GM18870 (cell line): Measurements from ENCODE around the gene KDM7A.

ENCODE experiments used
- ATAC-seq: cut with Tn5 transposase; IDR thresholded peaks from one replicate; pipeline ENCODE4 v1.9.1; 2021; ENCODE audit warnings: moderate library complexity; ENCODE audit not compliant: unreplicated experiment

The KDM7A gene

DNA sequence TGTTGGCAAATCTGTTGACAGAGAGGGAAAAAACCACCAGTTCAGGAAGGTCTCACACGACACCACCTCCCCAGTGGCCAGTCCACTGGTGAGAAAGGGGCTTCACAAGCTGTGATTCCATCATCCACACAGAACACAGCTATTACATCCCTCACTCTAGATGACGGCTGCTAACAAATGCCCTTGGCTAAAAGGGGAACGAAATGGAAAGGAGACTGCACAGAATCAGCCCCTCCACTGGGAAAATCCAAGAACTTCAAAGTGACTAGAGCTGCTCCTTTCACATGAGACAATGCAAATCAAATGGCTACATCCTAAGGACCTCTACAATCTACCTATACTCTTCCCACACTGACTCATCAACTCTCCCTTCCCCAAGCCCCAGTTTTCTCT, 119.6 kb downstream of the KDM7A start:
- no peak for ATAC-seq

DNA sequence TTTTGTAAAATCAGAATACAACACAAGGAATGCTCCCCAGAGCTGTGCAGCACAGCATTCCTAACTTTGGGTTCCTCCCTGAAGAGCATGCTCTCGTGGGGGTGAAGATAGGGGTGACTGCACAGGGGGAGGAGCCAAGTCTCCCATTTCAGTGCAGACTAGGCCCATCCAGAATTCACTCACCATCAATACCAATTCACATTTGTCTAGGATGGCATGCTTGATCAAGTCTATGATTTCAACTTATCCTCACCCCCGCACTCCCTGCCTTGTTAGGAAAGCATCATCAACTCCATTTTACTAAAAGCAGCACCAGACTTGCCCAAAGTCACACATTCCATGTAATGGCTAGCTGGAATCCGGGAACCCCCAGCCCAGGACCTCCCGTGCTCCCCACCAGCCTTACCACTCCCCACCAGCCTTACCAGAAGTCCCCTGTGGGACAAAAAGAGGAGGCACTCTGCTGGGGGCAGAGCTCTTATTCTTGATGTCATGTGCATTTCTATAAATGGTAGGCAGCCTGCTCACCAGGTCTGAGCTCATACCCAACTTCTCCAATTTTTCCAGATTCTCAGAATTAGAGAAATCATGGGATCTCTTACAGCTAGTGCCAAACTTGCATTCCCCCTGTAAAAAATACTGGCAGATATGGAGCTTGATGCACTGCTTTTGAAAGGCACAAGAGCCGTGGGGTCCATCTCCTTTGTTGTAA, 120.2 kb downstream of the KDM7A start:
- no peak for ATAC-seq

DNA sequence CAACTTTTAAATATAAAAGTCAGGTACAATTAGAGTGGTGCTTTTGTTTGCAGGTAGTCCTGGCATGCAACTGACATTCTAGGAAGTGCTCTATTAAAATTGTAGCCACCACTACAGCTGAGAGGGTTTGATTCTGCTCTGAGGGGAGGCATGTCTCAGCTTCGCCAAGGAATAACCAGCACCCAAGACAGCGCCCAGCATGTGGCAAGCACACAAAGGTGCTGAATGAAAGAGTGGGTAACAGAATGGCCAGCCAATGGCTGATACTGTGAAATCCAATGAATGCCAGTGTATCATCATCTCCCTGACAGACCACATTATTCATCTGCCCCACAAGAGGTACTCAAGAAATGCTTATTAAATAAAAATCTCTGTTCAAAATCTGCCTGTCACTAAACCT, 121.0 kb downstream of the KDM7A start:
- ATAC-seq = no peak

DNA sequence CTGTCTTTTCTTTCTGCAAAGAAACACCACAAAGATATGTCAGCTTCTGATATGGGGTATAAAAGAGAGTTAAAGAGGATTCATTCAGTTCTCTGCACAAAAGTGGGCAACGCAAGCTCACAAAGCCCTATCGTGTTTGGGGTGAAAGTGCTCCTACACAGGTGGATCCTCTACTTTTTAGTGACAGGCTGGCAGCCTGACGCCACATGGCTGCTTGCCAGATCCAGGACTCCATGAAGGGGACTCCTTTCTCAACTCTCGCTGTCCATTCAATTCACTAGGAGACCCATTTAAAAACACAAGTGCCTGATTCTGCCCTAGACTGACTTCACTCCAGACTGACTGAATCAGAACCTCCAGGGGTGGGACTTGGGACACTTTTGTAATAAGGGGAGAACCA, 122.0 kb downstream of the KDM7A start:
- ATAC-seq = no peak

DNA sequence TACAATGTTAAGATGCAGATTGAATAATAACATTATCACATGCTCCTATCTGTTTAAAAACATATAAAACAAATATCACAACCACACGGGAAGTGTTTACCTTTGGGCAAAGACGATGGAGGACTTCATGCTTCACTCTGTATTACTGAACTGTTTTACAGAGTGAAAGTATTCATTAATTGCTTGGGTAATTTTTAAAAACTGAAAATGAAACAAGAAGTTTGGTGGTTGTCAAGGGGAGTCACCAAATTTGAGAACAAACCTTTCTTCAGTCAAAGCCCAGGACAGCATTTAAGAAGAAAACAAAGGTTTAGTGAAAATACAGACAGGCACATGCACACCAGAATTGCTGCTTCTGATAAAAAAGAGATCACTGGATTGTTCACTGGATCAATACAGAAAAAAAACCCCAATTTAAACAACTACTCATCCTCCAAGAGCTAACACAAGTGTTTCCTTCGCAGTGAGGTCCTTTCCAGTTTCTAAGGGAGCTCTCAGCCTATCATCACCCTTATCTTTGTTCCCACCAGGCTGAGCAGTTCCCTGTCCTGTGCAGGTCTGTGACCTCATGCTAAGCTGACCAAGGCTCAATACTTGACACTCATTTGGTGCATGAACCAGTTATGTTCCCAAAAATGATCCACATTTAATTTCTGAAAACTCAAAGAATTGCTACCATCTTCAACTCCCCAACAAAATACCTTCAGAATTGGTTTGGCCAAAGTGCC, 122.8 kb downstream of the KDM7A start:
- ATAC-seq = peak; percentile 87

DNA sequence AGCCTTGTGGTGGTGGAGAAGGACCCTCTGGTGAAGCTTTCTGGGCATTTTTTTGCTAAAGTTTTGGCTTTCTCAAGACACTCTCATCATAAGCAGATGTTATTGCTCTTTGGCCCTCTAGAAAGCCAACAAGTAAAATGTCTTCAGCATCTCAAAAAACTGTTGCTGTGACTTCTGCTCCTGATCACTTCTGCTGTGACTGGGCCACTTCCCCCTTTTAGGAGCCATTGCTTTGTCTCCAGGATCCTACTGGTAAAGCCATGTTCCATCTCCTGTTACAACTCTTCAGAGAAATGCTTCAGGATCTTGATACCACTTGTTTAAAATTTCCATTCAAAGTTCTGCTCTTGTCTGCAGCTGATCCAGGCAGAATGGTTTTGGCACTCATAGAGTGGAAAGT, 125.0 kb downstream of the KDM7A start:
- no peak for ATAC-seq

DNA sequence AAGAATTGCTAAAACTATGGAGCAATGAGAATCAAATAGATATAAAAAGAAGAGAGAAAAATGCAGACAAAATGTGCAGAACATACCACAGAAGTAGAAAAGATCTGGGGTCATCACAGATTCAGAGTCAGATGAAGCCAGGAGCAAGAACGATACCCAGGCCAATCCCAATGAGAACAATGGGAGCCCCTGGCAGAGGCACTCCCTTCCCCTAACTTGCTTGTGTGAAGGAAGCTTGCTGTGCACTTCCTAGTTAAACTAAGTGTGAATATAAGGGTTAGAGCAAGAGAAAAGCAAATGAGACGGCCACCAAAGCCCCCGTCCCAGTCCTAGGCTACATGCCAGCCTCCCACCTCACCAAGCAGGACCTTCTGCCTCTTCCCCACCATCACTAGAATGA, 126.7 kb downstream of the KDM7A start:
- no peak for ATAC-seq

DNA sequence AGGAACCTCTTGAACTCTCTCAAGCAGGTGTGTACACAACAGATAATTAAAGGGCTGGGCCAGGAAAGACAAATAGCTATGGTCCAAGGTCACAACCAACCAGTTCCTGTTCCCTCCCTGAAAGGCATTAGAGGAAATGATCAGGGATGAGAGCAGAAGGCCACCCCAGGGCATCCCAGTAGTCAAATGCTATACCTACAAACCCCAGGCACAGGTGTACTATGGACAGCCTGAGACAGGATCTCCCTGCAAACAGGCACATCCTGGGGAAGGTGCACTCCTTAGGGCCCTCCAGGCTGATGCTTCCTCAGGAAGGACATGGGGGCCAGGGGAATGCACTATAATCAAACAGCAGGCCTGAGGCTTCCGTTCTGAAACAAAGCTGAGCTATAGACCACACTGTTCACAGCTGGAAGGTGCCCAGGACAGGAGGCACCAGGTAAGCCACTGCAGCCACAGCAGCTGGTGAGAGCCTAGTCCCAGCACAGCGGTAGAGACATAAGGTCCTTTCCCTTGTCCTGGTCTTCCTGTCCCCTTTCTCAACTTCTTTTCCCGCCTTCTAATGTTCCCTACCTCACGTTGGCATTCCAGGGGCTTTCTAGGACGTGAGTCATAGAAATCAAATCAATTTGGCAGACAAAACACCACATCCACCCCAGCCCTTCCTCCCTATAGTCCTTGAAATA, 127.3 kb downstream of the KDM7A start:
- no peak for ATAC-seq

DNA sequence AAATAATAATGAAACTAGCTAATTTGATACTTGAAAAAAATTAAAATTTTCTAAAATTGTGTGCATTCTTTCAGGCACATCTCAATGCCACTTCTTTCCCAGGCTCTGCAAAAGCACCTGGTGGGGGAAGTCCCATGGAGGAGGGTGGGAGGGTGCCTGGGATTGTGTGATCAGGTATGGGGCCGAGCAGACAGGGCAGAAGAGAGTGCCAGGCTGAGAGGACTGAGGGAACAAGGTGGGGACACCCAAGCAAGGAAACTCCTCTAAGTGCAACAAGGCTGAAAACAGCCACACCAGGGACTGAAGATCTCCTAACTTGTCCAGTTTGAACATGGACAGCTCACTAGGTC, 127.8 kb downstream of the KDM7A start:
- ATAC-seq = no peak

DNA sequence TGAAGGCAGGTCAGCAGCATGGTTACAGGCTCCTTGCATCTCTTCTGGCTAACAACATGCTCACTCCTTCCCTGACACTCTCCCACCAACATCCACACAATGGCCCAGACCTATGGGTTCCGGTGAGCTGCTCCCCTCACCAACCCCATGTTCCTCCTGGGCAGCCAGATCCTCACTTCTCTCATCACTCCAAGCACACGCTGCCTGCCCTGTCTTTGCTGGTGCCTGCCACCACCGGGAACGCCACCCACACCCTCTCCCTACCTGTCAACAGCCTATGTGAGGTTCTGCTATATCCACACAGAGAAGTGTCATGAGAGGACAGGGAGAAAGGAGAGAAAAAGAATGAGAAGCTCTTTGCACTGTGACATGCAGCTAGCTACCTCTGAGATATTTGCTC, 128.6 kb downstream of the KDM7A start:
- no peak for ATAC-seq

DNA sequence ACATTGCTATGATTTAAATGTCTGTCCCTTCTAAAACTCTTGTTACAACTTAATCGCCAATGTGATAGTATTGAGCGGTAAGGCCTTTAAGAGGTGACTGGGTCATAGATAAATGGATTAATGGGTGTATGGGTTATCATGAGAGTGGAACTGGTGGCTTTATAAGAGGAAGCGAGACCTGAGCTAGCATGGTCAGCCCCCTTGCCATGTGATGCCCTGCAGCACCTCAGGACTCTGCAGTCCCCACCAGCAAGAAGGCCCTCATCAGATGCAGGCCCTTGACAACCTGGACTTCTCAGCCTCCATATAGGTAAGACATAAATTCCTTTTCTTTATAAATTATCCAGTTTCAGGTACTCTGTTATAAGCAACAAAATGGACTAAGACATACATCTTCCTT, 129.6 kb downstream of the KDM7A start:
- no peak for ATAC-seq

DNA sequence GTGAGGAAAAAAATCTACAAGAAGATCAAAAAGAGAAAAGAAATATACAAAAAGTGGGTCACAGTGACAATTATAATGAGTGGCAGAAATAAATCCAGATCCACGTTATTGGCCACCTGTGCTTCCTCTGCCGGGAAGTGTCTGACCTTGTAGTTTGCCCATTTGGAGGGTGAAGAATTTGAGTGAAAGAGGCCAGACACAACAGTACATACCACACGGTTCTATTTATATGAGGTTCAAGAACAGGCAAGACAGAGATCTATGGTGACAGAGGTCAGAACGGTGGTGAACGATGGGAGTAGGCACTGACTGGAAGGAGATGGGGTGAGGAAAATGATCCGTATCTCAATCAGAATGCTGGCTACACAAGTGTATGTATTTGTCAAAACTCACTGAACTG, 131.1 kb downstream of the KDM7A start:
- no peak for ATAC-seq

DNA sequence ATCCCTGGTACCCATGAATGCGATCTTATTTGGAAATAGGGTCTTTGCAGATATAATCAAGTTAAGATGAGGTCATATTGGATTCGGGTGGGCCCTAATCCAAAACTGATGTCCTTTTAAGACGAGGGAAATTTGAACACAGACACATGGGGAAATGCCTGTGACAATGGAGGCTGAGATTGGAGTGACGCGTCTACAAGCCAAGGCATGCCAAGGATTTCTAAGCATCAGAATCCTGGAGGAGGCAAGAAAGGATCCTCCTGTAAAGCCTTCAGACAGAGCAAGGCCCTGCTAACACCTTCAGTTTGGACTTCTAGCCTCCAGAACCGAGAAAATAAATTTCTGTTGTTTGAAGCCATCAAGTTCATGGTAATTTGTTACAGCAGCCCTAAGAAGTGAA, 132.5 kb downstream of the KDM7A start:
- no peak for ATAC-seq

DNA sequence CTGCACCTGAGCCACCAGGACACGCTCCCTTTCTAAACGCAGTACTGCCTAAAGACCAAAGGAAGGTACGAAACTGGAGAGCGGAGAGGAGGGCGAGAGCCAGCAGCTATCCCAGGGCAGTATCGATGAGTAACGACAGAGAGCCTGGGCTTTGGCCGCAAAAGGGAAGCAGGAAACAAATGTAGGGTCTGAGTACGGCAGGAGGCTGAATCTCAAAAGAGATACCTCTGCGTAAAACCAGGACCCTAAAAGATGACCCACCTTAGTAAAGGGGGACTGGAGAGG, 134.5 kb downstream of the KDM7A start:
- no peak for ATAC-seq

DNA sequence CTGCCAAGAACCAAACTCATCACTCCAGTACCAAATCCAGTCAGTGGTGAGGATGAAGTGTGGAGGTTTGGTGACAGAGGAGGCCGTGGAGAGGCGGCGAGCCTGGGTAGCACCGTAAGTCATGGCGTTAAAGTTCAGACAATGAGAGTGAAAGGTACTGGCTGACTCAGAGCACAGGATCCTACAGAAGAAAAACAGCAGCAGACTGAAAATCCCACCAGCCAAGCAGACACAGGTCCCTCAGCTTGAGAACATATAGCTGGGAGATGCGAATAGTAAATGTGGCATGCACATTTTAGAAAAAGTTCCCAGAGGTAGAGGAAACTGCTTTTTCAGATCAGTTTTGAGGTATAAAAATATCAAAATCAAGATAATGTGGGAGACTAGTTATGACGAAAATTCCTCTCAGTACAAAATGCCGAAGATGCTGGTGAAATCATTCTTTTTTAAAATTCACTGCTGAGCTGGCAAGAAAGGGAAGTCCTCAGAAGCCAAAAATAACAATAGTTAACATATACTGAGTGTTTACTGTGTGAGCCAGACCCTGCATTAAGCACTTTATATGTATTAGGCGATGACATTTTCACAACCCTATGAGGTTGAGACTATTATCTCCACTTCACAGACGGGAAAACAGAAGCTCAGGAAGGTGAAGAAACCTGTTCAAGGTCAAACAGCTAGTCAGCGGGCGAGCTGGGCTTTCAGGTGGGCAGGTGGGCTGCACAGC, 135.0 kb downstream of the KDM7A start:
- no peak for ATAC-seq

DNA sequence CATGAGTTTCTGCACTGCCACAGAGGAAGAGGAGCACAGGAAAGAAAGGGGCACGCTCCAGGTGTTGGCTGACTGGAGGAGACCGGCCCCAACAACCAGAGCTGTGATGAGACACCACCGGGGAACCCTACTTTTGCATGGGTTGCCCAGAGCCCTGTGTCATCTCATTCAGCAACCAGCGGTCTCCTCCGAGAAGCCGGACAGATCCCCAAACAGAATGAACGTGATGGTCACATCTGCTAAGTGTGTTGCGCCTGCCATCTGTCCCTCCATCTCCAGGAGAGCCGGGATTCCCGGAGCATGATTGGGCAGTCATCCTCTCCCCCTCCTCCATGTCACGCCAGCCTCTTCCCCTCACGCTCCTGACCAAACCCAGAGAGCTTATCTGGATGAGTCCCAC, 136.9 kb downstream of the KDM7A start:
- ATAC-seq = no peak

DNA sequence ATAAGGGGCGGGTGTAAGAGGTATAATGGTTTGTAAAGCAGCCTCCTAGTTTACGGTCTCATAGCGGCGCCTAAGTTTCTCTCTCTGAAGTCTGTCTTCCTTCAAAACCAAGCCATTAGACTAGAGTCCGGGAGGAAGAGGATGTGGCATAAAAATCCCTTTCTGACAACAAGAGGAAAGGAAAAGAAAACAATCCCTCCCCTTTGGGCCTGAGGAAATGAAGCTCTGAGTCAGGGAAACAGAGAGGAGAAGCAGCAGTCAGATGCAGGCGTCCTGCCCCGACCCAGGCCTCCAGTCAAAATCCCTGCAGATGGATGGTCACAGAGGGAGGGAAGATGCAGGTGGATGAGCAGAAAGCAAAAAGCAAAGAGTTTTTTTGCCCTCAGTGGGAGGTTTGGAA, 137.7 kb downstream of the KDM7A start:
- ATAC-seq = no peak

DNA sequence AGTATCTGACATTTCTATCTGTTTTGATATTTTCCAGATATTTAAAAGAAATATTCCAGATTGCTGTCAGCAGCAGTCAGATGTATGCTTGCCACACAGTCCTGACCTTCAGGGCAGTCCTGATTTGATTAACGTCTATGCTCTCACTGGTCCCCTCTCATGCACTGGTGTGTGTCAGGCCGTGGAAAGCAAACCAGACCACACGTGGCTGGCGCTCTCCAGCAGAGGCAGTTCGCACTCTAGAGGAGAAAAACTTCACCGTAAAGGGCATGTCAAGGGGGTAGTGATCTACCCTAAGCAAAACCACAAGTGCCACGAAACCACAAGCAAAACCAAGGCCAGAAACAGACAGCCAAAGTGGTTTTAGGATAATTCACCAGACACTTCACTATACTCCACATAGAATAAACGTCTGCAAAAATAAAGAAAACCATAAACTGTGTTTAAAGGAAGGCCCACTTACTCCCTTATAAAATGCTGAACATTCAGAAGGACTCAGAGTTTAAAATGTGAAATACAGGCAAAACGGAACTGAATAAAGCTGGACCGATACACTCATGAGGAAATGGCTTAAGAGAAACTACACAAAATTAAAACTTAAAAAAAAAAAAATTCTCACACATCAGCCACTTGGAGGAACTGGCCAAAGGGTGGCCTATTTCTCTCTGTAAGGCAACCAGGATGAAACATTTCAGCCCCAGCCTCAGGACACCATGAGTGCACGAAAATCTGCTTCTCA, 140.4 kb downstream of the KDM7A start:
- no peak for ATAC-seq

DNA sequence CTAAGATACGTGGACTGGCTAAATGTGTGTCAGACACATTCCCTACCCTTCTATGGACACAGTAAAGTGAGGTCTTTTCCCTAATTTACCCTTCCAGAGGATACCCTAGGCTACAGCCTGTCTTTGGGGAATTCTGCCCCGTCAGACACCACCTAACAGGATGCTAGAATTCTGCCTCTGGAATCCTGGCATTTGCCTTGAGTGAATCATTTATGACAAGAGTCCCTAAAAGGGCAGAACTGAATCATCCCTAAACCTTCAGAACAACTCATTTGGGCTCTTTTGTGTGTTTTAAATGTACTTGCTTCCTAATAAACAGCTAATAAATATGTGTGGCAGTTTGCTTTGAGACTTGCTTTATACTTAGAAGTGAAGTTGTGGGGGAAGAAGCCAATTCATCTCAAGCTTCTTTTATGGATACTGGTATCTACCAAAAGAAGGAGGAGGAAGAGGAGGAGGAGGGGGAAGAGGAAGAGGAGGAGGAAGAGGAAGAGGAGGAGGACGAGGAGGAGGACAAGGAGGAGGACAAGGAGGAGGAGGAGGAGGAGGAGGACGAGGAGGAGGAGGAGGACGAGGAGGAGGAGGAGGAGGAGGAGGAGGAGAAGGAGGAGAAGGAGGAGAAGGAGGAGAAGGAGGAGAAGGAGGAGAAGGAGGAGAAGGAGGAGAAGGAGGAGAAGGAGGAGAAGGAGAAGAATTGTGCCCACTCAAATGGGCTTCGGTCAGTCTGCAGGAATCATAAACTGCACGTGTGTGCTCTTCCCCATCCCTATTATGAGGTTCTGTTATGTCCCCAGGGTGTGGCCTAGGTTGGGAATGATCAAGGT, 141.2 kb downstream of the KDM7A start:
- no peak for ATAC-seq
